HG03521 (cell line): Measurements from ENCODE around the gene PLPP3.
A peak's percentile ranks its signal among the peaks of the same experiment; 100 is the strongest.

Experiments used
- ATAC-seq: cut with Tn5 transposase; IDR thresholded peaks from one replicate; pipeline ENCODE4 v1.9.1; 2021; ENCODE audit warnings: mild to moderate bottlenecking, moderate library complexity; ENCODE audit not compliant: unreplicated experiment

PLPP3 gene

GRCh38 chr1:56501426-56501825, 77.9 kb downstream of the PLPP3 start:
- no peak for ATAC-seq

GRCh38 chr1:56496821-56497772, 82.3 kb downstream of the PLPP3 start:
- no peak for ATAC-seq

GRCh38 chr1:56496158-56496557, 83.2 kb downstream of the PLPP3 start:
- ATAC-seq, result no peak

- no peak for ATAC-seq
Observed at GRCh38 chr1:56495538-56495937, 83.8 kb downstream of the PLPP3 start.

- no peak for ATAC-seq
Observed at GRCh38 chr1:56494306-56494705, 85.1 kb downstream of the PLPP3 start.

- no peak for ATAC-seq
Observed at GRCh38 chr1:56493826-56494225, 85.5 kb downstream of the PLPP3 start.

- ATAC-seq, result no peak
Observed at GRCh38 chr1:56491441-56491840, 87.9 kb downstream of the PLPP3 start.

GRCh38 chr1:56490619-56491018, 88.7 kb downstream of the PLPP3 start:
- ATAC-seq, result no peak

- ATAC-seq, result no peak
Observed at GRCh38 chr1:56489695-56490094, 89.7 kb downstream of the PLPP3 start.

- ATAC-seq, result no peak
Observed at GRCh38 chr1:56484695-56485094, 94.7 kb downstream of the PLPP3 start.

GRCh38 chr1:56483104-56483503, 96.3 kb downstream of the PLPP3 start:
- ATAC-seq, result no peak

GRCh38 chr1:56482486-56482885, 96.9 kb downstream of the PLPP3 start:
- ATAC-seq, result no peak

GRCh38 chr1:56481140-56481694, 98.1 kb downstream of the PLPP3 start:
- no peak for ATAC-seq

- no peak for ATAC-seq
Observed at GRCh38 chr1:56478734-56479133, 100.6 kb downstream of the PLPP3 start.

- no peak for ATAC-seq
Observed at GRCh38 chr1:56477164-56478111, 101.9 kb downstream of the PLPP3 start.

- no peak for ATAC-seq
Observed at GRCh38 chr1:56473582-56474270, 105.6 kb downstream of the PLPP3 start.

GRCh38 chr1:56472860-56473259, 106.5 kb downstream of the PLPP3 start:
- ATAC-seq, result peak; percentile 69

- no peak for ATAC-seq
Observed at GRCh38 chr1:56469640-56470371, 109.6 kb downstream of the PLPP3 start.

GRCh38 chr1:56468518-56468917, 110.8 kb downstream of the PLPP3 start:
- no peak for ATAC-seq

GRCh38 chr1:56466538-56466937, 112.8 kb downstream of the PLPP3 start:
- no peak for ATAC-seq
